CD4-positive, alpha-beta T cell (primary cell): ENCODE results near the gene LEO1. TPM values are rescaled to one million over a fixed set of nuclear protein-coding genes. Genes with fewer than 3 reads are reported as not detected.

Experiments used
- ATAC-seq: fragments of 200-7000 bp; cut with Tn5 transposase; one replicate; pipeline ENCODE4 v1.10.0; 2022; ENCODE audit warnings: mild to moderate bottlenecking; ENCODE audit not compliant: poor library complexity
- CTCF ChIA-PET: fragments of 350-600 bp; sonication (Branson Sonifier 250); formaldehyde crosslinking; loops from one replicate; lab custom pipeline; 2021; ENCODE audit warnings: antibody characterized with exemption, inconsistent platforms; lab: Charles Lee
- POLR2A ChIA-PET: fragments of 350-600 bp; sonication (Branson Sonifier 250); formaldehyde crosslinking; loops from one replicate; lab custom pipeline; 2021; ENCODE audit warnings: antibody characterized with exemption, inconsistent platforms; lab: Charles Lee
- DNase-seq, 14 experiments: peaks; one replicate each; pipeline ENCODE4 v3.0.0-alpha.2; 2013 to 2020; ENCODE audit warnings: mixed read lengths in 2 of 14
- H3K27ac ChIP-seq, 2 donors: one replicate each; pipeline versions ENCODE4 v1.5.1 to v1.7.0; 2013; ENCODE audit warnings: low read length in 2 of 2, low read depth in 1 of 2, mild to moderate bottlenecking in 1 of 2
- H3K27me3 ChIP-seq, 2 experiments: 1 replicate in 1 of 2; 2 replicates in 1 of 2; pipeline versions ENCODE4 v1.6.1 to v1.7.0; 2013; ENCODE audit warnings: low read length in 2 of 2, control low read depth in 1 of 2, mild to moderate bottlenecking in 1 of 2, moderate library complexity in 1 of 2; ENCODE audit not compliant: insufficient read depth in 2 of 2, control insufficient read depth in 1 of 2
- H3K36me3 ChIP-seq: one replicate; pipeline ENCODE4 v1.6.1; 2013; ENCODE audit warnings: low read length, control low read depth; ENCODE audit not compliant: insufficient read depth
- H3K4me1 ChIP-seq: one replicate; pipeline ENCODE4 v1.6.1; 2013; ENCODE audit warnings: low read length, control low read depth; ENCODE audit not compliant: insufficient read depth
- H3K4me3 ChIP-seq: one replicate; pipeline ENCODE4 v1.5.1; 2013; ENCODE audit warnings: mild to moderate bottlenecking, low read length, moderate library complexity
- H3K9me3 ChIP-seq, 2 experiments: 1 replicate in 1 of 2; 2 replicates in 1 of 2; pipeline versions ENCODE4 v1.6.1 to v1.7.0; 2013; ENCODE audit warnings: low read length in 2 of 2, mild to moderate bottlenecking in 2 of 2, control low read depth in 1 of 2, moderate library complexity in 1 of 2; ENCODE audit not compliant: control insufficient read depth in 1 of 2, insufficient read depth in 1 of 2
- H3K27ac Mint-ChIP-seq: one replicate; pipeline ENCODE4 v1.8.0; 2020; ENCODE audit warnings: mixed read lengths
- H3K27me3 Mint-ChIP-seq: one replicate; pipeline ENCODE4 v1.8.0; 2021; ENCODE audit warnings: mixed read lengths
- H3K36me3 Mint-ChIP-seq: one replicate; pipeline ENCODE4 v1.8.0; 2021; ENCODE audit warnings: low read depth, mixed read lengths
- H3K4me1 Mint-ChIP-seq: one replicate; pipeline ENCODE4 v1.8.0; 2021; ENCODE audit warnings: low read depth, mixed read lengths
- H3K4me3 Mint-ChIP-seq: one replicate; pipeline ENCODE4 v1.8.0; 2020; ENCODE audit warnings: mild to moderate bottlenecking, mixed read lengths
- H3K9me3 Mint-ChIP-seq: one replicate; pipeline ENCODE4 v1.8.0; 2020; ENCODE audit warnings: mixed read lengths
- CTCF ChIP-seq: fragments of 200-600 bp; IDR thresholded peaks from one replicate; pipeline ENCODE4 v1.8.0; 2022; ENCODE audit warnings: antibody characterized with exemption, mild to moderate bottlenecking
- intact Hi-C, 2 experiments: fragments of 100-400 bp; cut with DNase I in 1 of 2; cut with micrococcal nuclease in 1 of 2; formaldehyde crosslinking; loops; one replicate each; pipeline versions ENCODE4 v1.15.1 to v1.9.0; 2023 to 2025; cut with DNase I, micrococcal nuclease
- total RNA-seq, 174 experiments: library from RNA in 2 of 174; stranded (reverse) in 2 of 174; gene quantifications; one replicate each; pipeline ENCODE4 v1.2.3 and lab custom pipeline; 2021 to 2026

LEO1 gene
- total RNA-seq, 2 experiments from 2014 or later: 6.2 to 6.7 TPM

DNA sequence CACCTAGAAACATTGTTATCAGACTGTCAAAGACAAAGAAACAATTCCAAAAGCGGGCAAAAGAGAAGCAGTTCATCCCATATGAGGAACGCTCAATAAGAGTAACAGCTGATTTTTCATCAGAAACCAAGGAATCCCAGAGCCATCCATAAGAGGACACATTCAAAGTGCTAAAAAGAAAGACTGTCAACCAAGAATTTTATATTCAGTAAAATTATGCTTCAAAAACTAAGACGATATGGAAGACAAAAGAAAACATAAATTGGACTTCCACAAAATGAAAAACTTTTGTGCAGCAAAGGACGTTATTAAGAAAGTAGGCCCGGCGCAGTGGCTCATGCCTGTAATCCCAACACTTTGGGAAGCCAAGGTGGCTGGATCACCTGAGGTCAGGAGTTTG is 4.0 kb downstream of the LEO1 start:
- ChIA-PET CTCF (no interaction called here), POLR2A (no interaction called here)
- intact Hi-C loops: no loop called here
- Histone ChIP-seq H3K27me3 (no peaks in the 10 kb centered on the region), H3K4me3 (no peak overlapping the region), H3K4me1 (peaks cover 19% of the 10 kb centered on the region), H3K36me3 (peaks cover 18% of the 10 kb centered on the region), H3K9me3 (peaks cover 12 to 17% of the 10 kb centered on the region in 2 experiments), H3K27ac (no peak overlapping the region)
- no peak for DNase-seq
- Mint-ChIP-seq H3K4me3 (peak overlapping the region; percentile 40), H3K36me3 (peaks cover 65% of the 10 kb centered on the region), H3K27ac (no peak overlapping the region), H3K4me1 (peaks cover 56% of the 10 kb centered on the region), H3K27me3 (no peaks in the 10 kb centered on the region), H3K9me3 (peaks cover 2% of the 10 kb centered on the region)
- TF ChIP-seq CTCF: no peak
- no peak for ATAC-seq

GRCh38 chr15:51966192-51966591 is 5.4 kb downstream of the LEO1 start:
- H3K9me3 Mint-ChIP-seq: peaks cover 2% of the 10 kb centered on the region
- Histone ChIP-seq H3K4me3 (no peak overlapping the region), H3K27ac (no peak overlapping the region), H3K36me3 (peaks cover 32% of the 10 kb centered on the region), H3K9me3 (peaks cover 12 to 17% of the 10 kb centered on the region in 2 experiments), H3K27me3 (no peaks in the 10 kb centered on the region), H3K4me1 (peaks cover 12% of the 10 kb centered on the region)
- no peak for TF ChIP-seq CTCF
- H3K27me3 Mint-ChIP-seq: no peaks in the 10 kb centered on the region
- H3K27ac Mint-ChIP-seq: no peak overlapping the region
- intact Hi-C loops: no loop called here
- POLR2A ChIA-PET: no interaction called here
- H3K4me1 Mint-ChIP-seq: peaks cover 50% of the 10 kb centered on the region
- no peak for ATAC-seq
- H3K4me3 Mint-ChIP-seq: no peak overlapping the region
- no peak for DNase-seq
- CTCF ChIA-PET: no interaction called here
- H3K36me3 Mint-ChIP-seq: peaks cover 69% of the 10 kb centered on the region

- Mint-ChIP-seq H3K27ac (no peak overlapping the region), H3K4me3 (peak overlapping the region; percentile 5), H3K4me1 (peaks cover 45% of the 10 kb centered on the region), H3K9me3 (peaks cover 2% of the 10 kb centered on the region), H3K36me3 (peaks cover 68% of the 10 kb centered on the region), H3K27me3 (no peaks in the 10 kb centered on the region)
- H3K27me3 ChIP-seq: no peaks in the 10 kb centered on the region
- H3K27ac ChIP-seq: no peak overlapping the region
- intact Hi-C loops: no loop called here
- ATAC-seq: no peak
- TF ChIP-seq CTCF: no peak
- H3K4me1 ChIP-seq: peaks cover 8% of the 10 kb centered on the region
- H3K36me3 ChIP-seq: peaks cover 37% of the 10 kb centered on the region
- no peak for DNase-seq
- ChIA-PET POLR2A (no interaction called here), CTCF (no interaction called here)
- H3K9me3 ChIP-seq: peaks cover 12 to 17% of the 10 kb centered on the region in 2 experiments
- H3K4me3 ChIP-seq: no peak overlapping the region
These were observed 5.9 kb downstream of the LEO1 start for GRCh38 chr15:51965691-51966090.
